HL-60/S4 (cell line): ENCODE data around the gene ANKRD36.
"Not testable (repeated sequence)": the region's sequence is repeated elsewhere in the genome, so short reads cannot be mapped to it uniquely, and the experiment has no call there.

Experiments used
- in situ Hi-C: fragments of 300-500 bp; cut with MboI; formaldehyde crosslinking; loops from 2 replicates; pipeline ENCODE4 v1.14.3; 2022; ENCODE audit warnings: low sequenced_read_pairs

The ANKRD36 gene

GRCh38 chr2:97112320-97113049, 468 bp upstream of the ANKRD36 start:
- in situ Hi-C loops: loop anchor here (25.0 kb wide), 1 partner anchor 250 kb away; the partner anchor contains the start of genes ANKRD39 and SEMA4C

DNA sequence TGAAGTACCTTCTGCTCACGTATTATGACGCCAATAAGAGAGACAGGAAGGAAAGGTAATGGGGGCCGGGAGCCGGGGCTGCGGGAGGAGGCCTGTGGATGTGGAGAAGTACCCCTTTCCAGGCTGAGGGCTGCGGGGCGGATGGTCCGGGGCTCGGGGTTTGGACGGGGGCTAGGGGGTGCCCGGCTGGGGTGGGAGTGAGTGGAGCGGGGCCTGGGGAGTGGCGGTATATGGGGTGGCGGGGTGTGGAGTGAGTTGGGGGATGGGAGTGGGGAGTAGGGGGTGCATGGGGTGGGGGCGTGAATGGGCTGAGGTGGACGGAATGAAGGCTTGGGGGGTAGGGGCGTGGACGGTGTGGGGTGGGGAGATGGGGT, 916 bp downstream of the ANKRD36 start:
- in situ Hi-C loops: loop anchor here (25.0 kb wide), 1 partner anchor 252 kb away; the partner anchor contains the start of genes ANKRD39 and SEMA4C

DNA sequence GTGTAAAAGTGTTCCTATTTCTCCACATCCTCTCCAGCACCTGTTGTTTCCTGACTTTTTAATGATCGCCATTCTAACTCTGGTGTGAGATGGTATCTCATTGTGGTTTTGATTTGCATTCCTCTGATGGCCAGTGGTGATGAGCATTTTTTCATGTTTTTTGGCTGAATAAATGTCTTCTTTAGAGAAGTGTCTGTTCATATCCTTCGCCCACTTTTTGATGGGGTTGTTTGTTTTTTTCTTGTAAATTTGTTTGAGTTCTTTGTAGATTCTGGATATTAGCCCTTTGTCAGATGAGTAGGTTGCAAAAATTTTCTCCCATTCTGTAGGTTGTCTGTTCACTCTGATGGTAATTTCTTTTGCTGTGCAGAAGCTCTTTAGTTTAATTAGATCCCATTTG, 16.1 kb downstream of the ANKRD36 start:
- in situ Hi-C loops: not testable (repeated sequence)

DNA sequence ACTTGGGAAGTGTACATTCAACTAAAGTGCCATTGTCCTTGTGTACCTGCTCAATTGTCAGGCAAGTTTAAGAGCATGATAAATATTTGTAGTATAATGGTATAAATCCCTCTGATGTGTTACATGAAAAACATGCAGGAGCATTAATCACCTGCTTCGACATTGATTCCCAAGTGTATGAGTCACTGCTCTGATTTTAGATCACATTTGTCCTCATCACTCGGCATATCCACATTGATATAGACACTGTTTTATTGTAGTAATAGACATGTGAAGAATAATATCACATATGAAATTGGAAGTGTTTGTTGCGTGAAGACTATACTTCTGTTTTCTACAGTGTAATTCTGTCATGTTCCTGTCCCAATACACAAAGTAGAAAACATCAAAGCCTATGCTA, 31.1 kb downstream of the ANKRD36 start:
- in situ Hi-C loops: not testable (repeated sequence)

DNA sequence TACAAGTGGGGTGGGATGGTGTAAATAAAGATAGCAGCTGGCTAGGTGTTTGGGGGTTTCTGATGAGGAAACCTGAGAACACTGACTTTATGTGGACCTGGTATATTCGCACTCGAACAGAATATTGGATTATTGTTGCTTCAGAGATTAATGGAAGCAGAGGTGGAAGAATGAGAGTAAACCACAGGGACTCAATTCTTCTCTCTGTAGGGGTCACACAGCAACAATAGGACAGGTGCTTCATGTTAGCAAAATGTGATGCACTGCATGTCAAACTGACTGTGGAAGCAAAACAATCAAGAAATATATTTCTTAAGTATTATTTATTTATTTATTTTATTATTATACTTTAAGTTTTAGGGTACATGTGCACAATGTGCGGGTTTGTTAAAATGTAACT, 53.6 kb downstream of the ANKRD36 start:
- in situ Hi-C loops: not testable (repeated sequence)

- in situ Hi-C loops: not testable (repeated sequence)
These were observed 55.0 kb downstream of the ANKRD36 start for GRCh38 chr2:97167938-97168337.

- in situ Hi-C loops: not testable (repeated sequence)
These were observed 55.6 kb downstream of the ANKRD36 start for GRCh38 chr2:97168583-97168982.

DNA sequence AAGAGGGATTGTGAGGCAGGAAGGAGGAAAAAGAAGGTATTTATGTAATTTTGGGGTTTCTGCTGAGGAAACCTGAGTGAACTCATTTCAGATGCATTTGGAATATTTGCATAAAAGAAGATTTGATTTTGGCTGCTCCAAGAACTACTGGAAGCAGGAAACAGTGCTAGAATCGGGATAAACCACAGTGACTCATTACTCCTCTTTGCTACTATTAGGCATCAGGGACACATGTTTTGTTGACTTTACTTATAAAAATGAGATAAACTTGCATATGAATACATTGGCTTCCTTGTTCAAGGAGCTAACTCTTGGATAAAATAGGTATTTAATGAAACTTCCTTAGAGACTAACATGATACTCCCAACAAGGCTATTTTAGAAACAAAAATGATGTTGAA, 67.4 kb downstream of the ANKRD36 start:
- in situ Hi-C loops: not testable (repeated sequence)

DNA sequence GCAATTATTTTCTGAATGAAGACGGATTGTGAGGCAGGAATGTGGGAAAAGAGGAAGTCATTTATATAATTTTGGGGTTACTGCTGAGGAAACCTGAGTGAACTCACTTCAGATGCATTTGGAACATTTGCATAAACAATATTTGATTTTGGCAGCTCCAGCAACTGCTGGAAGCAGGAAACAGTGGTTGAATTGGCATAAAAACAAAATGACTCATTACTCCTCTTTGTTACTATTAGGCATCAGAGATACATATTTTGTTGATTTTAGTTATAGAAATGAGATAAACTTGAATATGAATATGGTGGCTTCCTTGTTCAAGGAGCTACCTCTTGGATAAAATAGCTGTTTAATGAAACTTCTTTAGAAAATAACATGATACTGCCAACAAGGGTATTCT, 82.4 kb downstream of the ANKRD36 start:
- in situ Hi-C loops: not testable (repeated sequence)

DNA sequence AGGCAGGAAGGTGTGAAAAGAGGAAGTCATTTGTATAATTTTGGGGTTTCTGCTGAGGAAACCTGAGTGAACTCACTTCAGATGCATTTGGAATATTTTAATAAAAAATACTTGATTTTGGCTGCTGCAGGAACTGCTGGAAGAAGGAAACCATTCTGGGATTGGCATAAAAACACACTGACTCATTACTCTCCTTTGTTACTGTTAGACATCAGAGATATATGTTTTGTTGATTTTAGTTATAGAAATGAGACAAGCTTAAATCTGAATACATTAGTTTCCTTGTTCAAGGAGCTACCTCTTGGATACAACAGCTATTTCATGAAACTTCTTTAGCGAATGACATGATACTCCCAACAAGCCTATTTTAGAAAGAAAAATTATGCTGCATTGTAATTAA, 84.3 kb downstream of the ANKRD36 start:
- in situ Hi-C loops: not testable (repeated sequence)

GRCh38 chr2:97200887-97201286, 87.9 kb downstream of the ANKRD36 start:
- in situ Hi-C loops: not testable (repeated sequence)

DNA sequence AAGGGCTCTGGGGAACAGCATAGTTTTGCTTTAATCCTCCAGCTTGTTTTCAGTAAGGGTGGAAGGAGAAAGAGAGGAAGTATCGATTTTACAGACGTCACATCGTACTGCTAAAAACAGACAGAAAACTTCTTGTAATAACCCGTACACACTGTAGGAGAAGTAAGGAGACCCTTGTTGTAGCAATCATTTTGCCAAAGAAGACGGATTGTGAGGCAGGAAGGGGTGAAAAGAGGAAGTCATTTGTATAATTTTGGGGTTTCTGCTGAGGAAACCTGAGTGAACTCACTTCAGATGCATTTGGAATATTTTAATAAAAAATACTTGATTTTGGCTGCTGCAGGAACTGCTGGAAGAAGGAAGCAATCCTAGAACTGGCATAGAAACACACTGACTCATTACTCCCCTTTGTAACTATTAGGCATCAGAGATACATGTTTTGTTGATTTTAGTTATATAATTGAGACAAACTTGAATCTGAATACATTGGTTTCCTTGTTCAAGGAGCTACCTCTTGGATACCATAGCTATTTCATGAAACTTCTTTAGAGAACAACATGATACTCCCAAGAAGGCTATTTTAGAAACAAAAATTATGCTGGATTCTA, 89.8 kb downstream of the ANKRD36 start:
- in situ Hi-C loops: not testable (repeated sequence)

DNA sequence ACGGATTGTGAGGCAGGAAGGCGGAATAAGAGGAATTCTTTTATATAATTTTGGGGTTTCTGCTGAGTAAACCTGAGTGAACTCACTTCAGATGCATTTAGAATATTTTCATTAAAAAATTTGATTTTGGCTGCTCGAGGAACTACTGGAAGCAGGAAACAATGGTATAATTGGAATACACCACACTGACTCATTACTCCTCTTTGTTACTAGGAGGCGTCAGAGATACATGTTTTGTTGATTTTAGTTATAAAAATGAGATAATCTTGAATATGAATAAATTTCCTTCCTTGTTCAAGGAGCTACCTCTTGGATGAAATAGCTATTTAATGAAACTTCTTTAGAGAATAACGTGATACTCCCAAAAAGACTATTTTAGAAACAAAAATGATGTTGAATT, 97.4 kb downstream of the ANKRD36 start:
- in situ Hi-C loops: no loop called here

- in situ Hi-C loops: not testable (repeated sequence)
These were observed 102.1 kb downstream of the ANKRD36 start for GRCh38 chr2:97215025-97215424.

GRCh38 chr2:97230848-97231585, 118.1 kb downstream of the ANKRD36 start:
- in situ Hi-C loops: not testable (repeated sequence)

GRCh38 chr2:97232981-97233380, 120.0 kb downstream of the ANKRD36 start:
- in situ Hi-C loops: not testable (repeated sequence)

- in situ Hi-C loops: not testable (repeated sequence)
These were observed 120.8 kb downstream of the ANKRD36 start for GRCh38 chr2:97233660-97234295.

DNA sequence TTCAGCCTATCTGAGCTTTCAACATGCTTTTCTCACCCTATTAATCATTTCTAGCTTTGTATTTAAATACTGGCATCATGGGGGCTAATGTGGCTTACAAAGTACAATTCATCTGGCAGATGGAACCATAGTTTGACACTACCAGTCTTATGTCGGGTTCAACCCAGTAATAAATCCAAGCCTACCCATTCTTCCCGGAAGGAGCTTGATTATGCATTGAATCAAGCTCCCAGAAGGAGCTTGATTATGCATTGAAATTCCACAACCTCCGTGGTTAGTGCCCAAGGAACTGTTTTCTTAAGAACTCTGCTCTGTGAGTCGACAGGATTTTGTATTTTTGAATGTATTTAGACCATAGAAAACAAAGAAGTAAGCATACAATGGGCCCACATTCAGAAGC, 148.2 kb downstream of the ANKRD36 start:
- in situ Hi-C loops: not testable (repeated sequence)

- in situ Hi-C loops: not testable (repeated sequence)
These were observed 153.5 kb downstream of the ANKRD36 start for GRCh38 chr2:97266449-97266848.

GRCh38 chr2:97267411-97268074, 154.6 kb downstream of the ANKRD36 start:
- in situ Hi-C loops: no loop called here
